K562 (cell line): ENCODE data around the gene TDRD9. TPM values are rescaled to one million over a fixed set of nuclear protein-coding genes. Genes with fewer than 3 reads are reported as not detected.

Experiments
- ATAC-seq: fragments of 200-7000 bp; cut with Tn5 transposase; 3 replicates; pipeline ENCODE4 v1.9.1; 2020; ENCODE audit warnings: moderate library complexity
- BruUV-seq: library from RNA; stranded (reverse); fragments of 400-500 nt; replicated peaks from 2 replicates; lab custom pipeline; 2021; lab: Mats Ljungman, UMichigan
- CTCF ChIA-PET: fragments of 300-600 bp; formaldehyde crosslinking; extraction: SDS; loops from one replicate; lab custom pipeline; 2021; ENCODE audit warnings: low intra/inter-chr PET ratio; lab: Yijun Ruan, JAX
- POLR2A ChIA-PET: fragments of 300-600, 350-650 bp; sonication (Branson Sonifier 250); formaldehyde crosslinking; extraction: SDS; loops from one replicate; lab custom pipeline; 2021; ENCODE audit warnings: antibody characterized with exemption, inconsistent platforms; lab: Yijun Ruan, JAX
- DNase-seq, 4 experiments: peaks; one replicate each; pipeline versions ENCODE4 v3.0.0 to v3.0.0-alpha.2; 2011 to 2018; ENCODE audit warnings: low spot score in 3 of 4, mixed read lengths in 3 of 4; ENCODE audit errors: extremely low read depth in 1 of 4
- FAIRE-seq: peaks from 2 replicates; lab custom pipeline; 2011; peaks lifted over from hg19 to GRCh38; lab: Jason Lieb, UNC
- H2AFZ ChIP-seq: 2 replicates; pipeline ENCODE4 v1.6.0; 2011; ENCODE audit warnings: low read depth, low read length, control low read depth, inconsistent platforms
- H3K27ac ChIP-seq: fragments of 200-600 bp; 3 replicates; pipeline ENCODE4 v1.8.0; 2011; ENCODE audit warnings: low read depth, mild to moderate bottlenecking, control low read depth, inconsistent platforms, low read length, moderate library complexity, mixed read lengths; ENCODE audit errors: extremely low read depth
- H3K27me3 ChIP-seq, 2 experiments: fragments of 300-600 bp in 1 of 2; 2 replicates in 1 of 2; 3 replicates in 1 of 2; pipeline versions ENCODE4 v1.6.0 to v1.8.0; 2011; ENCODE audit warnings: inconsistent platforms in 2 of 2, low read length in 2 of 2, mild to moderate bottlenecking in 1 of 2, mixed read lengths in 1 of 2, moderate library complexity in 1 of 2; ENCODE audit not compliant: control insufficient read depth in 2 of 2, insufficient read depth in 2 of 2
- H3K36me3 ChIP-seq: fragments of 300-600 bp; 3 replicates; pipeline ENCODE4 v1.8.0; 2011; ENCODE audit warnings: mild to moderate bottlenecking, low read length, inconsistent platforms; ENCODE audit not compliant: control insufficient read depth, insufficient read depth
- H3K4me1 ChIP-seq, 2 experiments: fragments of 200-600 bp in 1 of 2; replicated peaks in 1 of 2; 2 replicates in 1 of 2; 3 replicates in 1 of 2; pipeline versions ENCODE4 v1.5.1 to v1.8.0; 2011; ENCODE audit warnings: inconsistent platforms in 2 of 2, low read length in 2 of 2, mild to moderate bottlenecking in 1 of 2, mixed read lengths in 1 of 2, moderate library complexity in 1 of 2; ENCODE audit not compliant: control insufficient read depth in 2 of 2, insufficient read depth in 2 of 2
- H3K4me2 ChIP-seq: 2 replicates; pipeline ENCODE4 v1.6.1; 2011; ENCODE audit warnings: low read length, control low read depth, inconsistent platforms, mixed read lengths; ENCODE audit not compliant: insufficient read depth
- H3K4me3 ChIP-seq: fragments of 200-600 bp; sonication (generic), shearing (Covaris generic); 2 replicates; pipeline ENCODE4 v1.5.1; 2016; ENCODE audit warnings: control low read depth, inconsistent platforms
- H3K79me2 ChIP-seq: fragments of 200-600 bp; 3 replicates; pipeline ENCODE4 v1.8.0; 2011; ENCODE audit warnings: low read length, inconsistent platforms; ENCODE audit not compliant: control insufficient read depth, insufficient read depth
- H3K9ac ChIP-seq, 2 experiments: 2 replicates each; pipeline versions ENCODE4 v1.6.0 to v1.6.1; 2011; ENCODE audit warnings: low read depth in 2 of 2, low read length in 2 of 2, control low read depth in 1 of 2, inconsistent platforms in 1 of 2, mild to moderate bottlenecking in 1 of 2, mixed read lengths in 1 of 2; ENCODE audit not compliant: insufficient read depth in 1 of 2
- H3K9me1 ChIP-seq: one replicate; pipeline ENCODE4 v1.6.0; 2011; ENCODE audit warnings: inconsistent platforms, mild to moderate bottlenecking, low read length, moderate library complexity; ENCODE audit not compliant: control insufficient read depth, insufficient read depth
- H3K9me3 ChIP-seq: replicated peaks from 2 replicates; pipeline ENCODE4 v1.5.1; 2011; ENCODE audit warnings: low read depth, low read length, inconsistent platforms; ENCODE audit not compliant: control insufficient read depth, insufficient read depth
- H4K20me1 ChIP-seq: replicated peaks from 2 replicates; pipeline ENCODE4 v1.6.1; 2011; ENCODE audit warnings: low read length, inconsistent platforms, mixed read lengths; ENCODE audit not compliant: control insufficient read depth, insufficient read depth
- BRD4 ChIP-seq: fragments of 200-600 bp; sonication (generic); IDR thresholded peaks from 2 replicates; pipeline ENCODE4 v1.6.1; 2017; ENCODE audit warnings: inconsistent platforms
- CTBP1 ChIP-seq: fragments of 450-650 bp; IDR thresholded peaks from 2 replicates; pipeline ENCODE4 v1.6.1; 2016; ENCODE audit warnings: borderline replicate concordance
- HCFC1 ChIP-seq: IDR thresholded peaks from 2 replicates; pipeline ENCODE4 v1.6.1; 2012; ENCODE audit warnings: low read depth, low read length, improper control_type of control experiment
- HNRNPL ChIP-seq: fragments of 200-400 bp; formaldehyde crosslinking; IDR thresholded peaks from 2 replicates; pipeline ENCODE4 v1.6.1; 2017; ENCODE audit warnings: low read depth, mild to moderate bottlenecking, low read length
- HOXB6 ChIP-seq: fragments of 250-450 bp; sonication (Bioruptor Pico); IDR thresholded peaks from 2 replicates; pipeline ENCODE4 v1.5.1; 2022; ENCODE audit warnings: mild to moderate bottlenecking, borderline replicate concordance
- ILF3 ChIP-seq: fragments of 450-650 bp; IDR thresholded peaks from 2 replicates; pipeline ENCODE4 v1.6.1; 2018; ENCODE audit warnings: antibody characterized with exemption, mild to moderate bottlenecking, moderate library complexity, borderline replicate concordance
- NCOA2 ChIP-seq, 2 experiments: fragments of 450-650 bp; IDR thresholded peaks; 2 replicates each; pipeline ENCODE4 v1.6.1; 2018; ENCODE audit warnings: mild to moderate bottlenecking in 2 of 2, moderate library complexity in 1 of 2; ENCODE audit not compliant: partially characterized antibody in 2 of 2
- NR1H2 ChIP-seq: sonication (generic); formaldehyde crosslinking; IDR thresholded peaks from 2 replicates; pipeline ENCODE4 v1.4.0; 2020; ENCODE audit warnings: mild to moderate bottlenecking, missing genetic modification reagents
- TBL1XR1 ChIP-seq, 2 experiments: IDR thresholded peaks; 2 replicates each; pipeline ENCODE4 v1.6.1; 2012; ENCODE audit warnings: improper control_type of control experiment in 2 of 2, low read length in 2 of 2, mild to moderate bottlenecking in 1 of 2
- ZBTB11 ChIP-seq, 3 experiments: fragments of 200-800 bp in 1 of 3; fragments of 250-450 bp in 1 of 3; fragments of 450-650 bp in 1 of 3; sonication (Bioruptor Pico) in 1 of 3; sonication (Bioruptor generic) in 1 of 3; formaldehyde crosslinking in 1 of 3; IDR thresholded peaks; 2 replicates each; pipeline versions ENCODE4 v1.6.1 to v1.8.0; 2016 to 2022; ENCODE audit warnings: mild to moderate bottlenecking in 2 of 3, missing genetic modification characterization in 2 of 3, missing compliant biosample characterization in 1 of 3, moderate library complexity in 1 of 3
- ZNF444 ChIP-seq: fragments of 250-450 bp; sonication (Bioruptor Pico); IDR thresholded peaks from 2 replicates; pipeline ENCODE4 v1.4.0; 2020; ENCODE audit warnings: mild to moderate bottlenecking, moderate library complexity
- WGBS: fragments of 100-300 bp; shearing (Covaris generic); methylation state at CpG from one replicate; pipeline ENCODE4 v1.1.6; 2016; ENCODE audit warnings: low coverage, mixed read lengths; ENCODE audit not compliant: insufficient coverage; ENCODE audit errors: missing lambda C conversion rate; 5-methylcytosine and 5-hydroxymethylcytosine counted together
- in situ Hi-C: fragments of 300-500 bp; cut with MboI; formaldehyde crosslinking; loops from 4 replicates; pipeline ENCODE4 v1.15.0; 2018; ENCODE audit warnings: inconsistent platforms, mixed read lengths
- intact Hi-C: fragments of 100-400 bp; cut with micrococcal nuclease; formaldehyde crosslinking; loops from 2 replicates; pipeline ENCODE4 v1.14.2; 2022
- polyA plus RNA-seq, 8 experiments: library from polyadenylated mRNA; depleted of rRNA in 4 of 8; stranded (reverse) in 5 of 8; unstranded in 3 of 8; fragments of >200 nt; fragmentation: Nextera tagmentation in 2 of 8; fragmentation: Illumina TruSeq in 1 of 8; extraction: Ambion mirVana in 2 of 8; extraction: Trizol in 1 of 8; gene quantifications; 2 replicates each; pipeline versions ENCODE4 v1.2.1 to v1.2.3, GENCODE V29; 2011 to 2014; ENCODE audit warnings: inconsistent platforms in 1 of 8, missing spikeins in 1 of 8
- total RNA-seq, 7 experiments: library from RNA; depleted of rRNA in 6 of 7; stranded (reverse); fragments of >200 nt in 6 of 7; fragmentation: Illumina TruSeq in 2 of 7; extraction: Trizol in 2 of 7; gene quantifications; 2 replicates each; pipeline versions ENCODE4 v1.2.1 to v1.2.3, GENCODE V29; 2011 to 2021; ENCODE audit warnings: low replicate concordance in 1 of 7
- TF ChIP-seq, protein P1 (sequence below): fragments of 250-450 bp; sonication (Bioruptor Pico); IDR thresholded peaks from 2 replicates; pipeline ENCODE4 v1.8.0; 2021; ENCODE audit warnings: moderate library complexity, mild to moderate bottlenecking, inconsistent platforms

The TDRD9 gene
- total and polyA plus RNA-seq, 9 of the 15 experiments (the other 6 are each of a cell fraction or from before 2014, with no cell fraction given) = 0.04 to 0.14 (median 0.04) TPM; not detected in 5

DNA sequence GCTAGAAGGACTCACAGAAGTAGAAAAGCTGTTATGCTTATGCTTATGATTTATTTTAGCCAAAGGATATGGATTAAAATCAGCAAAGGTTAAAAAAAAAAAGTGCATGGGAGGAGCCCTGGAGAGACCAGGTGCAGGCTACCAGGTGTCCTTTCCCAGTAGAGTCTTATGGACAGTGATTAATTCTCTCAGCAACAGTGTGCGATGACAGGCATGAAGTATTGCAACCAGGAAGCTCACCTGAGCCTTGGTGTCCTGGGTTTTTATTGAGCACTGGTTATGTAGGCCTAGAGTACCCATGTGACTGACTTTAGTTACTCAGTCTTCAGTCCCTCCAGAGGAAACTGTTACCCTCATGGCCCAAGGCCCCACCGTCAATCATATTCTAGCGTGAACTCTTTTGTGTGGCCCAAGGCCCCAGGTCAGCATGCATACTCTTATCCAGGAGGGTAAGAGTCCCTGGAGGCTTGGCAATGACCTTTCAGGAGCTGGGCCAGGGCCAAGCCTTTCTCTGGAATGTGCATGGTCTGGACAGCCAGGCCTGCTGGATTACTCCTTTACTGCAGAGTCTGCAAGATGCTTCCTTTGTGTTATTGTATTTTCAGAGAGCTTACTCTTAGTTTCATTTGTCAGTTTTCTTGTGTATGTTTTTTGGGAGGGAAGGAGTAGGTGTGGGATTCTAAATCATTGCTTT, 83.7 kb downstream of the TDRD9 start:
- in situ Hi-C loops (no loop called here), intact Hi-C loops (no loop called here)
- WGBS = 0% methylated on average over 3 of the region's 3 CpGs
- Histone ChIP-seq H3K9me3 (no peaks in the 10 kb centered on the region), H3K9me1 (no peaks in the 10 kb centered on the region), H3K27me3 (peaks cover 2 to 4% of the 10 kb centered on the region in 2 experiments; a peak in 3 of 5 replicates), H3K9ac (no peak overlapping the region), H3K4me1 (no peaks in the 10 kb centered on the region; a peak in 1 of 5 replicates), H3K36me3 (no peaks in the 10 kb centered on the region)
- ATAC-seq = no peak
- no peak for FAIRE-seq
- BruUV-seq = no TSS peak
- CTCF ChIA-PET = no interaction called here
- POLR2A ChIA-PET = no interaction called here
- TF ChIP-seq CTBP1 = no peak
- no peak for TF ChIP-seq TBL1XR1 (IDR thresholded peaks at IDR 0.05; ENCODE audit: low read length in 2 of 2)
- TF ChIP-seq, protein P1, sequence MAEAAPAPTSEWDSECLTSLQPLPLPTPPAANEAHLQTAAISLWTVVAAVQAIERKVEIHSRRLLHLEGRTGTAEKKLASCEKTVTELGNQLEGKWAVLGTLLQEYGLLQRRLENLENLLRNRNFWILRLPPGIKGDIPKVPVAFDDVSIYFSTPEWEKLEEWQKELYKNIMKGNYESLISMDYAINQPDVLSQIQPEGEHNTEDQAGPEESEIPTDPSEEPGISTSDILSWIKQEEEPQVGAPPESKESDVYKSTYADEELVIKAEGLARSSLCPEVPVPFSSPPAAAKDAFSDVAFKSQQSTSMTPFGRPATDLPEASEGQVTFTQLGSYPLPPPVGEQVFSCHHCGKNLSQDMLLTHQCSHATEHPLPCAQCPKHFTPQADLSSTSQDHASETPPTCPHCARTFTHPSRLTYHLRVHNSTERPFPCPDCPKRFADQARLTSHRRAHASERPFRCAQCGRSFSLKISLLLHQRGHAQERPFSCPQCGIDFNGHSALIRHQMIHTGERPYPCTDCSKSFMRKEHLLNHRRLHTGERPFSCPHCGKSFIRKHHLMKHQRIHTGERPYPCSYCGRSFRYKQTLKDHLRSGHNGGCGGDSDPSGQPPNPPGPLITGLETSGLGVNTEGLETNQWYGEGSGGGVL = no peak
- no peak for TF ChIP-seq ILF3
- no peak for TF ChIP-seq BRD4
- TF ChIP-seq NCOA2 (IDR thresholded peaks at IDR 0.05; ENCODE audit: partially characterized antibody in 2 of 2) = no peak
- no peak for TF ChIP-seq ZBTB11 (CRISPR knock-in tag; IDR thresholded peaks at IDR 0.05)
- TF ChIP-seq HNRNPL = no peak
- no peak for TF ChIP-seq NR1H2
- no peak for TF ChIP-seq ZNF444 (CRISPR knock-in tag)
- no peak for TF ChIP-seq HOXB6
- TF ChIP-seq HCFC1 = no peak
- TF ChIP-seq, all 486 proteins: peak for 0
- Histone ChIP-seq H3K27ac (no peak overlapping the region), H3K4me2 (no peak overlapping the region), H3K79me2 (no peaks in the 10 kb centered on the region), H2AFZ (no peak overlapping the region), H4K20me1 (no peaks in the 10 kb centered on the region), H3K4me3 (no peak overlapping the region)
- no peak for DNase-seq
